Activated CD4-positive, alpha-beta T cell treated with anti-CD3 and anti-CD28 coated beads for 1 hour (primary cell): ENCODE measurements around the gene CHCHD1.
"Not testable (repeated sequence)": the region's sequence is repeated elsewhere in the genome, so short reads cannot be mapped to it uniquely, and the experiment has no call there.

ENCODE experiments used
- DNase-seq: peaks from one replicate; pipeline ENCODE4 v3.0.0-alpha.2; 2020

CHCHD1 gene

DNA sequence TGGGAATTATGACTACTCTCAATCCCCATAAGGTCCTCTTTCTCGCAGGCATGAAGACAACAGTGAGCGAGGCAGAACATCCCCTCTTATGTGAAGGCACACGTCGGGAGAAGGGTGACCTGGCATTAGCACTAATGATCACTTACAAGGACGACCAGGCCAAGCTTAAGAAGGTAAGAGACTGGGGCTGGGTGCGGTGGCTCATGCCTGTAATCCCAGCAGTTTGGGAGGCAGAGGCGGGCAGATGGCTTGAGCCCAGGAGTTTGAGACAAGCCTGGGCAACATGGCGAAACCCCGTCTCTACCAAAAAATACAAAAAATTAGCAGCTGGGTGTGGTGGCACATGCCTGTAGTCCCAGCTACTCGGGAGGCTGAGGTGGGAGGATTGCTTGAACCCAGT lies 13.6 kb downstream of the CHCHD1 start:
- not testable (repeated sequence) for DNase-seq

DNA sequence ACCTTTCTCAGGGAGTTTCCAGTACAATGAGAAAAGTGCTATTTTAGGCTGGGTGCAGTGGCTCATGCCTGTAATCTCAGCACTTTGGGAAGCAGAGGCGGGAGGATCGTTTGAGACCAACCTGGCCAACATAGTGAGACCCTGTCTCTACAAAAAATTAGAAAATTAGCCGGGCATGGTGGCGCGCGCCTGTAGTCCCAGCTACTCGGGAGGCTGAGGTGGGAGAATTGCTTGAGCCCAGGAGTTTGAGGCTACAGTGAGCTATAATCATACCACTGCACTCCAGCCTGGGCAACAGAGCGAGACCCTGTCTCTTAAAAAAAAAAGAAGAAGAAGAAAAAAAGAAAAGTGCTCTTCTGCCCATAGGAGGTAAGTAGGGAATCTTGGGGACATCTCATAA lies 14.2 kb downstream of the CHCHD1 start:
- DNase-seq, result not testable (repeated sequence)

DNA sequence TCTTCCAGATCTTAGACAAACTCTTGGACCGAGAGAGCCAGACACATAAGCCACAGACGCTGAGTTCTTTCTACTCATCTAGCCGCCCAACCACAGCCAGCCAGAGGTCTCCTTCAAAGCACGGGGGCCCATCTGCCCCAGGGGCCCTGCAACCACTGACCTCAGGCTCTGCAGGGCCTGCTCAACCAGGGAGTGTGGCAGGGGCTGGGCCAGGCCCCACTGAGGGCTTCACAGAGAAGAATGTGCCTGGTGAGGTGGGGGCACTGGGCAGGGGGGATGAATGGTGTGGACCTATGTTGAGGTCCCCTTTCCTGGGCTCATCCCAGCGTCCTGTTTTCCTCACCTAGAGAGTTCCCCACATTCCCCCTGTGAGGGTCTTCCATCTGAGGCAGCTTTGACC lies 14.9 kb downstream of the CHCHD1 start:
- no peak for DNase-seq

DNA sequence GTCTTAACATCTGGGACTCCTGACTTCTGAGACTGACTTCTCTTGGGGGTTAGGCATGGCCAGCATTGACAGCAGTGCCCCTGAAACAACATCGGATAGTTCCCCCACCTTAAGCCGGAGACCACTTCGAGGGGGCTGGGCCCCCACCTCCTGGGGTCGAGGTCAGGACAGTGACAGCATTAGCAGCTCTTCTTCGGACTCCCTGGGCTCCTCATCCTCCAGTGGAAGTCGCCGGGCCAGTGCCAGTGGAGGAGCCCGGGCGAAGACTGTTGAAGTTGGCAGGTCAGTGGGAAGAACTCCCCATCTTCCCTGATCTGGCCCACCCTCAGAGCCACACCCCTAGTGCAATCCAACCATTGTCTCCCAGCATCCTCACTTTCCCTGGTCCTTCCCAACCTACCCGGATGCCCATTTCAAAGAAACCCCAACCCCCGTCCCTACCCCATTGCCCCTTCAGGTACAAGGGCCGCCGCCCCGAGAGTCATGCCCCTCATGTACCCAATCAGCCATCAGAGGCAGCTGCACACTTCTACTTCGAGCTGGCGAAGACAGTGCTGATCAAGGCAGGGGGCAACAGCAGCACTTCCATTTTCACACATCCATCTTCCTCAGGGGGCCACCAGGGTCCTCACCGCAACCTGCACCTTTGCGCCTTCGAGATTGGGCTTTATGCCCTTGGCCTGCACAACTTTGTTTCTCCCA lies 15.6 kb downstream of the CHCHD1 start:
- DNase-seq, result no peak

DNA sequence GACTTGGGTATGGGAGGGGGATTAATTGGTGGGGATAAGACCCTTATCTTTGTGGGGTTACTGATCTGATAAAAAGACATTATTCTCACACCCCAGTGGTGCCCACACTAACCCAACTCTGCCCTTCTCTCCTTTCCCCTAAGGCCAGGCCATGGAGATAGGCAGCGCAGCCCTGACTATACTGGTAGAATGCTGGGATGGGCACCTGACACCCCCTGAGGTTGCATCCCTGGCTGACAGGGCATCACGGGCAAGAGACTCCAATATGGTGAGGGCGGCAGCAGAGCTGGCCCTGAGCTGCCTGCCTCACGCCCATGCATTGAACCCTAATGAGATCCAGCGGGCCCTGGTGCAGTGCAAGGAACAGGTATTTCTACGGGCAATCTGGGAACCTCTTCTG lies 16.2 kb downstream of the CHCHD1 start:
- DNase-seq, result no peak

DNA sequence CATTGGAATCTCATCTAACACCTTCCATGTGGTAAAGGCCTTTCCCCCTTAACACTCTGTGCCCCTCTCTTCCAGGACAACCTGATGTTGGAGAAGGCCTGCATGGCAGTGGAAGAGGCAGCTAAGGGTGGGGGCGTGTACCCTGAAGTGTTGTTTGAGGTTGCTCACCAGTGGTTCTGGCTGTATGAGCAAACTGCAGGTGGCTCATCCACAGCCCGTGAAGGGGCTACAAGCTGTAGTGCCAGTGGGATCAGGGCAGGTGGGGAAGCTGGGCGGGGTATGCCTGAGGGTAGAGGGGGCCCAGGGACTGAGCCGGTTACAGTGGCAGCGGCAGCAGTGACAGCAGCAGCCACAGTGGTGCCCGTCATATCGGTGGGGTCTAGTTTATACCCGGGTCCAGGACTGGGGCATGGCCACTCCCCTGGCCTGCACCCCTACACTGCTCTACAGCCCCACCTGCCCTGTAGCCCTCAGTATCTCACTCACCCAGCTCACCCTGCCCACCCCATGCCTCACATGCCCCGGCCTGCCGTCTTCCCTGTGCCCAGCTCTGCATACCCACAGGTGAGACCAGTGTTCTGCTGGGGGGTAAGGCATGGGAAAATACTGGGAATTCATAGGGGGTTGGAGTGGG lies 17.2 kb downstream of the CHCHD1 start:
- no peak for DNase-seq

DNA sequence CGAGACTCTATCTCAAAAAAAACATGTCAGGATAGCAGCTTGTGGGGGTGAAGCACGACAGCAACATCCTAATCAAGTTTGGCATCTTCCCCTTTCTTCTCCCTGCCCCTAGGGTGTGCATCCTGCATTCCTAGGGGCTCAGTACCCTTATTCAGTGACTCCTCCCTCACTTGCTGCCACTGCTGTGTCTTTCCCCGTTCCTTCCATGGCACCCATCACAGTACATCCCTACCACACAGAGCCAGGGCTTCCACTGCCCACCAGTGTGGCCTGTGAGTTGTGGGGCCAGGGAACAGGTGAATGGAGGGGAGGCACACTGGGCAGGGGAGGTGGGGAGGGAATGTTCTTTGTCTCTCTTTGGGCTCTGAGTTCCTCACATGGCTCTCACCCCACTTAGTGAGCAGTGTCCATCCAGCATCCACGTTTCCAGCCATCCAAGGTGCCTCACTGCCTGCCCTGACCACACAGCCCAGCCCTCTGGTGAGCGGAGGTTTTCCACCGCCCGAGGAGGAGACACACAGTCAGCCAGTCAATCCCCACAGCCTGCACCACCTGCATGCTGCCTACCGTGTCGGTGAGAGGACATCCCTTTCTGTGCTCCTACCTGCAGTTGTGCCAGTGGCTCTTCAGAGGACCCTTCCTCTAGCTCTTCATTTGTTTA lies 18.2 kb downstream of the CHCHD1 start:
- DNase-seq, result no peak

DNA sequence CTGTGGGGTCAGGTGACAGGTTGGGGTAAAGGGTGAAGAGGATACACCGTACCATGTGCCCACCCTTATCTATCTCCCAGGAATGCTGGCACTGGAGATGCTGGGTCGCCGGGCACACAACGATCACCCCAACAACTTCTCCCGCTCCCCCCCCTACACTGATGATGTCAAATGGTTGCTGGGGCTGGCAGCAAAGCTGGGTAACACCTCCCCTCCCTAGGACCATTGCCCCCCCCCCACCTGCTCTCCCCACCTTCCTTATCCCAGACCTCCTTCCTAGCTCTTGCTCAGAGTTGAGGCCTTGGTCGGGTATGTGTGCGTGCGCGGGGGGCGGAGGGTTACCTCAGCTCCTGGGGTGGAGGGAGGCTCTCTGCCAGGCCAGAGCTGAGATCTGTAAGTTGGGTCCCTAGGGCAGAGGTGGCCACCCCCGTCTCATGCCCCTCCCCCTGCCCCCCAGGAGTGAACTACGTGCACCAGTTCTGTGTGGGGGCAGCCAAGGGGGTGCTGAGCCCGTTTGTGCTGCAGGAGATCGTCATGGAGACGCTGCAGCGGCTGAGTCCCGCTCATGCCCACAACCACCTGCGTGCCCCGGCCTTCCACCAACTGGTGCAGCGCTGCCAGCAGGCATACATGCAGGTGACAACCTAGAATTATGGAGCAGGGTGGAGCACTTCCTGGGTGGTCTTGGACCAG lies 18.9 kb downstream of the CHCHD1 start:
- no peak for DNase-seq

DNA sequence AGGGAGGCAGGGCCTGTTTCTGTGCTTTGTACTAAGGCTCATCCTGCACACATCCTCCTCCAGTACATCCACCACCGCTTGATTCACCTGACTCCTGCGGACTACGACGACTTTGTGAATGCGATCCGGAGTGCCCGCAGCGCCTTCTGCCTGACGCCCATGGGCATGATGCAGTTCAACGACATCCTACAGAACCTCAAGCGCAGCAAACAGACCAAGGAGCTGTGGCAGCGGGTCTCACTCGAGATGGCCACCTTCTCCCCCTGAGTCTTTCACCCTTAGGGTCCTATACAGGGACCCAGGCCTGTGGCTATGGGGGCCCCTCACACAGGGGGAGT lies 19.4 kb downstream of the CHCHD1 start:
- no peak for DNase-seq

DNA sequence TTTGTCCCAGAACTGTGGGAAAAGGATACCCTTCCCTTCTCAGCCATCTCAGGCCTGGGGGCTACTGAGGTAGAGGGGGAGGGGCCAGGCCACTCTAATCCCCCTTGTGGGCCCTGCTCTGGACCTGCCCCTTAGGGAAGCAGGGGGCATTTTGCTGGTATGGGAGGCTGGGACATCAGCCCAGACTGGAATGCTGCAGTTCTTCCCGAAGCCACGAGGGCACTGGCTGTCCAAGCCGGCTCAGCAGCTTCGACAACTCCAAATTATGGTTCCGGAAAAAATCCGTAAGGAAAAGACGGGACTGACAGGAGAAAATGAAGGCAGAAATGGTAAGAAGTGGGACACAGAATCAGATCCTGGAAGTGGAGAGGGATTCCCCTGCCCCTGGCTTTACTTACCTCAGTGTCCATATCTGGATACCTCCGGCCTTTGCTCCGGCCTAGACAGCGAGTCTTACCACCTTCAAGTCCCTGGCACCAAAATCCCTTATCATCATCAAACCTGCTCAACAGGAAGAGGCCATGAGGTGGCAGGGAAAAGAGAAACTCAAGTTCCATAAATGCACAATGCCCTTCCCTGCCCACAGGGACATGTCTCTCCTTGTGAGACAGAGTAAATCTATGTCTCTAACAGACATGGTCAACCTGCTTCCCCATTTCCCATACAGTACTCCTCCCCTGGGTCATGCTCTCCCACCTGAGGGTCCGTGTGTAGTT lies 20.6 kb downstream of the CHCHD1 start:
- DNase-seq, result no peak

DNA sequence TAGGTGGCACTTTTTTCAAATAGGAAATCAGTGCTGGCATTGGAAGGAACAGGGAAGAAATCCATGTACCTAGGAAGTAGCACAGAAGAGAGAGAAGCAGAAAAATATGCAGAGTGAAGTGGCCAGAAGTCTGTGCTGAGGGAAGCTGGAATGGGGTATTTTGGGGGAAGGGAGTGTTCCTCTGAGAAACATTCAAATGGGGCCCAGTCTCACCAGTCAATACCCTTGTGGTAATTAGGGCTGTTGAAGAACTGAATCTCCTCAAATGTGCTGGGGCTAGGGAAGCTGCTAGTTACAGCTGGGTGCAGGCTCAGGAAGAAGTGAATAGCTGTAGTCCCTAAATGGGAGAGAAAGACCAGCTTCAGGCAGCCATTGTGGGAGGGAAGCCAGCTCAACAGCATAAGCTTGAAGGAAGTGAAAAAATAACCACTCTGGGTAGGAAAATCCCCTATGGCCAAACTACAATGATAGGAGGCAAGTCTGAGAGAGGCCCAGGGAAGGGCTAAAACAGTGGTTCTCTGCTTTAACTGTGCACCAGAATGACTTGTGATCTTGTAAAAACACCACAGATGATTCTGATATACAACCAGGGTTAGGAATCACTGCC lies 21.9 kb downstream of the CHCHD1 start:
- DNase-seq, result no peak

DNA sequence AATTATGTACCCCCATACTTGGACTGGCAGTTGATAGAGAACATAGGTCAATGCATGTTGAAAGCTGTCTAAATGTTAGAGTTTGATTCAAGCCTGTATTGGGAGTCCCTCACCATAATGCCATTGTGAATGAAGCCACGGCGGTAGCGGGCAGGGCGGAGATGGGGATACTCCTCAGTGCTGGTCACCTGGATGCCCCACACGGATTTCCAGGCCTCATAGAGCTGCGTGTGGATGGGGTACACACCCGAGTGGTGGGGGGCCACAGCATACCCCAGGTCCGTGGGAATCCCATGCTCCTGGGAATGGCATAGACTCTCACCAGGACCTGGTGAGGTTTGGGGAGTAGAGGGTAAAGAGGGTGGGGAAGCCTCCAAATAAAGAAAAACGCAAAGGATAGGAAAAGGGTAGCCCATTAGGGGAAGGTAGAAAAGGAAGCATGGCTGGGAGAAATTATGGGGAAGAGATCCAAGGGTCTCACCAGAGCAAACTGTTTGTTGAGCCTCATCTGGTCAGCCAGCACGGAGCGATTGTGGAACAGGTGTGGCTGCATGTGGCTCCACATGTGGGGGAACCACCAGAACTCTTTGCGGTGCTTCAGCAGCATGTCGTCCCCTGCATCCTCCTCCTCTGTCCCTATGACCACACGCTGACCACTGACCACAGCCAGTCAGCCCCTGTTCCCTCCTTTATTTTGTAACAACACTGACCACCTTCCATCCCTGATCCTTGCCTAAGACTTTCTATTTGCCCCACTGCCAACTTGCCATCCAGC lies 24.5 kb downstream of the CHCHD1 start:
- no peak for DNase-seq

DNA sequence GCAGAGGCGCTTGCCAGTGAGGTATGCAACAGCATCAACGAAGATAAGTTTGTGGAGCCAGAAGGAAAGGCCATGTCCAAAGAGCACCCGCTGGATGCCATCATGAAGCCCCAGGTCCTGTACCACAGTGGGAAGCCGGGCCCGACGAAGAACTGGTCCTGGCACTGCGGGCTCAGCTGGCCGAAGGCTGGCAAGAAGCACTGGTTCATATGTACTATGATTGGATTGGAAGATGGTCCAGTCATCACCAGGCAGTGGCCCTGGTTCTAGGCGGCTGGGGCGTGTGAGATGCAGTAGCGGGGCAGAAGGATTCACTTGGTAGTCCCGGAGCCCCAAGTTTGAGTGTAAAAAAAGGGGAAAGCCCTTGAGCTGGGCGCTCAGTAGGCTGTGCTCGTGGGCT lies 25.6 kb downstream of the CHCHD1 start:
- no peak for DNase-seq

DNA sequence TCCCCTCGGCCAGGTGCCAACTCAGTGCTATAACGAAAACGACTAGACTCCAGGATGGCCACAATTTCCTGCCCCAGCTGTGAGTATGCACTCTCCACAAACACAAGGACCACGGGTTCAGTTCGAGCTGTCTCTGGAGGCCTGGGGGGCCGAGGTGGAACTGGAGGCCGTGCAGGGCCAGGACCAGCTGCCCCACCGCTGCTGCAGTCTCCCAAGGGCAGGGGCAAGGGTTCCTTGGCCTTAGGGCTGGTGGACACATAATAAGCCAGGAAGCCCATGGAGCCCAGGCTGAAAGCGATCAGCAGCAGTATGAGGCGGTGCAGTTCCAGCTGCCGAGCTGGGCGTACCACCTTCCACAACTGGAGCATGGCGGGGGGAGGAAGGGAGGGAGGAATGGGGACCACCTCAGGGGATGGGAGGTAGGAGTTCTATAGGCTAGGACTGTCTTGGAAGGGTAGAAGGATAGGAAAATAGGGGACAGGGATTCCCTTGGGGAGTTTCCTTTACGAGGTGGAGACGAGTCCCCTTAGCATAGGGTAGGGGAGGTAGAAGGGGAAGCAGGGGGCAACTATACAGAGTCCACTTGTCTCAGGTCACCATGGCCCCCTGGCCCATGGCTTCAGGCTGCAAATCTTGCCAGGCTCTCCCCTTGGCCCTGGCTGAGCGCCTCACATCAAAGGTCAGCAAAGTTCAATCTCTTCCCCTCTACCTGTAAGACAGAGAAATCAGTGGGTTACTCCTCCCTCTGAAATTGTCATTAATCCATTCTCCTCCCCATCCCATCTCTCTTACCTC lies 26.4 kb downstream of the CHCHD1 start:
- DNase-seq, result no peak

DNA sequence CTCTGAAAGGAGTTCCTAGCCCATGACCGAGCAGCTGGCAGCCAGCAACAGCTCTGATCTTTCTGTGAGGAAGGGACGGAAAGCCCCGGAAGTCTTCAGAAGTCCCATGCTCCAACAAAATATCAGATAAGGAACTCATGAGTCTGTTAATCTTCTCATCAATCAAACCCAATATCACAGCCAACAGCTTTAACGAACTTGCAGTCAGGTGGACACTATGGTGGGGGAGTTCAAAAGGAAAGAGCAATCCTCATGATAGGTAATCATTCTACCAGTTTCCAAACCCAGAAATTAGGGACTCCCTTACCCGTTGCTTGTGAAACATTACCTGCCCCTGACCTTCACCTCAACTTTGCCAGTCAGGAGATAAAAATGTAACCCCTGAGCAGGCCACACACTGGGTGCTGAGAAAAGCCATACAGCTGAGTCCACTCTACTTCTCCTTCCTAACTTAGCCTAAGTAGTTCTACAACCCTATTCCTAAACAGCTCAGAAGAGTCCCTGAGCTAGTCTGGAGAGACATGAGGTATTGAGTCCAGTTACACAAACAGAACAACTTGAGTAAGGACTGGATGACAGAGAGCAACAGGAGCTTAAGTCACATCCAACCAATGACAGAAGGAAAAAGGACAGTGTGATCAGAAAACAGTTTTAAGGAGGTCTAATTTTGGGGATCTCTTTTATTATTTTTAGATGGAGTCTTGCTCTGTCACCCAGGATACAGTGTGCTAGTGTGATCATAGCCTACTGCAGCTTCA lies 27.4 kb downstream of the CHCHD1 start:
- no peak for DNase-seq

DNA sequence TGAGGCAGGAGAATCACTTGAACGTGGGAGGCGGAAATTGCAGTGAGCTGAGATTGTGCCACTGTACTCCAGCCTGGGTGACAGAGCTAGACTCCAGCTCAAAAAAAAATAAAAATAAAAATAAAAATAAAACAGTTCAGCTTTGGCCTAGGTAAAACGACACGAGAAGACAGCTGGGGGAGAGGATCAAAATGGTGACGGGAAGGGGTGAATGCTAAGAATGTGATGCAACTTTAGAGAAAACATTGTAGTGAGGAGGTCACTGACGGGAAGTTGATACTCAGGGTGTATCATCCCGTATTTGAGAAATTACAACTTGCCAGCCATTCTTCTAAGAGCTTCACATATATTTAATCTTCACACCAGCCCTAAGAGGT lies 28.5 kb downstream of the CHCHD1 start:
- no peak for DNase-seq

DNA sequence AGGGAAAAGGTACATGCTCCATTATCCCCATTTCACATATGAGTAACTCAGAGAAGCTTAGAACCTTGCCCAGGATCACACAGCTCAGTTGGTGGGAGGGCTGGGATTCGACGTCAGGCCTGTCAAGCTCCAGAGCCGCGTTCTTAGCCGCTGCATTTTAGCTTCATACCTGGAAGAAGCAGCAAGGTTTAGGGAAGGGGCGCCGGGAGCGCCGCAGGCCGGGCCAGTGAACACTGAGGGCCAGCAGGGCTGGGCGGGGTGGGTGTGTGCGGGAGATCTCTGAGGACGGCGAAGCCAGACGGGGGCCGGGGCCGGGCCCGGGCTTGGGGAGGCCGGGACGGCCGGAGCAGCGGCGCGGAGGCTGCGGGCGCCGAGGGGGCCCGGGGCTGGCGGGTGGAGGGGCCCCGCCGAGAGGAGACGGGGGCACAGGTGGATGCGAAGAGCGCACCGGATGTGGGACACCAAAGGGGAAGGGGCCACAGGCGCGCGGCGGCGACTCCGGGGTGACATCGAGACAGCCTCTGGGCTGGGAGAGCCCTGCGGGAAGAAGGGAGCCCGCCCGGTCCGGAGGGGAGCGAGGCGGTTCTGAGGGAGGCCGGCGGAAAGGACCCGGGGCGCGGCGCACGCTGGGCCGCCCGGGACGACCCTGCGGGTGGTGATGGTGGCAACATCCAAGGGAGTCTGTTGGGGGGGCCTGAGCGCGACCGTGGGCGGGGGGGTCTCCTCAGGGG lies 29.1 kb downstream of the CHCHD1 start:
- DNase-seq, result peak; percentile 37

DNA sequence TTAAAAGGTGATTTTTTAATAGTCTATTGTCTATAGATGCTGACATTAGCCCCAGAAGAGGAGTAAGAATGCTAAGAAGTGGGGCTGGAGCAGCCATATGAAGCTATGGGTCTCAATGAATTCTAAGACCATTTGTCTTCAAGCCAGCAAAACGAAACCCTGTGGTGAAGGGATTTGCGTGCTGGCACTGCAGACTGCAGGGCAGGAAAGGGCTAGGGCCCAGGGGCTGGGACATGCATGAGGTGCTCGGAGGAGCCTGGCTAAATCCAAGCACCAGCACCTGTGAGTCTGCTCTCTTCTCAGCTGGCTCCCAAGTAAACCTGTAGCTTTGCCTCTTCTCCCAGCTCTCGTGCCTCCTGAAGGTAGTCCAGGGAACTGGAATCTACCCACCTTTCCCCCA lies 30.8 kb downstream of the CHCHD1 start:
- no peak for DNase-seq

DNA sequence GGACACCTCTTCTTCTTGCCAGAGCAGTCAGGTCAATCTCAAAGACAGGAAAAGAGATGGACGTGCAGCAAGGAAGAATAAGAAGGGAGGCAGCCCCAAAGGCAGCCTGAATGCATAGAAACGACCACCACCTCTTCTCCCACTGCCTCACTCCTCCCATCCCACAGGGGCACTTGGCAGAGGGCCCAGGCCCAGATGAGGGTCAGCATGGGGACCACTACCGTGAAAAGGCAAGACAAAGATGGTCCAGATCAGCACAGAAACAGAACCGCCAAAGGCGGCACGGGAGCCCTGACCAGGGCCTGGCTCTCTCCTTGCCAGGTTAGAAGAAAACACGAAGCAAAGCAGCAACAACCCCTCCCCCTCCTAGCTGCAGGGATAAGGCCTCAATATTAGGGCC lies 31.5 kb downstream of the CHCHD1 start:
- no peak for DNase-seq
